GM18511 (cell line): ENCODE results near the gene TMEM51.

Experiments used
- ATAC-seq: cut with Tn5 transposase; IDR thresholded peaks from one replicate; pipeline ENCODE4 v1.9.1; 2021; ENCODE audit warnings: mild to moderate bottlenecking, moderate library complexity; ENCODE audit not compliant: unreplicated experiment

The TMEM51 gene

GRCh38 chr1:15153184-15153841 lies at the start of gene TMEM51:
TSS of gene TMEM51 (plus strand) at chr1:15153747. CDS start at chr1:15215088, 61,341 bp downstream.
- ATAC-seq = no peak

- no peak for ATAC-seq
Measured at GRCh38 chr1:15103906-15104305, 49.6 kb upstream of the TMEM51 start.

- no peak for ATAC-seq
Measured at GRCh38 chr1:15104768-15105167, 48.8 kb upstream of the TMEM51 start.

GRCh38 chr1:15106608-15107007 lies 46.9 kb upstream of the TMEM51 start:
- ATAC-seq = no peak

- no peak for ATAC-seq
Measured at GRCh38 chr1:15107058-15107687, 46.4 kb upstream of the TMEM51 start.

- no peak for ATAC-seq
Measured at GRCh38 chr1:15107911-15108310, 45.6 kb upstream of the TMEM51 start.

- no peak for ATAC-seq
Measured at GRCh38 chr1:15110128-15110866, 43.2 kb upstream of the TMEM51 start.

- ATAC-seq = no peak
Measured at GRCh38 chr1:15110867-15111230, 42.7 kb upstream of the TMEM51 start.

- no peak for ATAC-seq
Measured at GRCh38 chr1:15113146-15113545, 40.4 kb upstream of the TMEM51 start.

GRCh38 chr1:15114884-15115283 lies 38.7 kb upstream of the TMEM51 start:
- no peak for ATAC-seq

GRCh38 chr1:15115542-15116330 lies 37.8 kb upstream of the TMEM51 start:
- no peak for ATAC-seq

- no peak for ATAC-seq
Measured at GRCh38 chr1:15116966-15117365, 36.6 kb upstream of the TMEM51 start.

- no peak for ATAC-seq
Measured at GRCh38 chr1:15117671-15118325, 35.7 kb upstream of the TMEM51 start.

- ATAC-seq = no peak
Measured at GRCh38 chr1:15118579-15118978, 35.0 kb upstream of the TMEM51 start.

GRCh38 chr1:15120251-15120945 lies 33.1 kb upstream of the TMEM51 start:
- ATAC-seq = no peak

GRCh38 chr1:15122331-15122730 lies 31.2 kb upstream of the TMEM51 start:
- ATAC-seq = no peak

GRCh38 chr1:15123270-15123669 lies 30.3 kb upstream of the TMEM51 start:
- no peak for ATAC-seq

- ATAC-seq = no peak
Measured at GRCh38 chr1:15123925-15124324, 29.6 kb upstream of the TMEM51 start.

GRCh38 chr1:15124362-15125100 lies 29.0 kb upstream of the TMEM51 start:
- ATAC-seq = no peak
